Natural killer cell (primary cell): ENCODE measurements around the gene MEMO1. TPM values are rescaled to one million over a fixed set of nuclear protein-coding genes. Genes with fewer than 3 reads are reported as not detected.

Source experiments
- ATAC-seq, 3 donors: fragments of 150-1000 bp in 2 of 3; fragments of 200-7000 bp in 1 of 3; cut with Tn5 transposase; 1 replicate in 1 of 3; 2 replicates in 2 of 3; pipeline ENCODE4 v1.10.0; 2021; ENCODE audit warnings: mild to moderate bottlenecking in 2 of 3, moderate library complexity in 2 of 3
- DNase-seq, 2 donors: peaks; one replicate each; pipeline versions ENCODE4 v3.0.0 to v3.0.0-alpha.2; 2013 to 2021; ENCODE audit warnings: mixed read lengths in 1 of 2
- H3K27ac ChIP-seq: one replicate; pipeline ENCODE4 v1.5.1; 2013; ENCODE audit warnings: mild to moderate bottlenecking, low read length
- H3K27me3 ChIP-seq: one replicate; pipeline ENCODE4 v1.6.1; 2013; ENCODE audit warnings: low read length; ENCODE audit not compliant: control insufficient read depth, insufficient read depth
- H3K36me3 ChIP-seq: one replicate; pipeline ENCODE4 v1.6.1; 2013; ENCODE audit warnings: low read length; ENCODE audit not compliant: control insufficient read depth, insufficient read depth
- H3K4me1 ChIP-seq: one replicate; pipeline ENCODE4 v1.6.1; 2013; ENCODE audit warnings: low read length; ENCODE audit not compliant: control insufficient read depth, insufficient read depth
- H3K4me3 ChIP-seq: one replicate; pipeline ENCODE4 v1.5.1; 2013; ENCODE audit warnings: low read length
- H3K9me3 ChIP-seq: one replicate; pipeline ENCODE4 v1.6.1; 2013; ENCODE audit warnings: low read length; ENCODE audit not compliant: control insufficient read depth, insufficient read depth
- H3K27ac Mint-ChIP-seq, 2 donors: one replicate each; pipeline ENCODE4 v1.8.0; 2022; ENCODE audit warnings: mild to moderate bottlenecking in 2 of 2, mixed read lengths in 2 of 2, moderate library complexity in 1 of 2
- H3K27me3 Mint-ChIP-seq, 2 donors: one replicate each; pipeline ENCODE4 v1.8.0; 2022; ENCODE audit warnings: low read depth in 2 of 2, mixed read lengths in 2 of 2
- H3K36me3 Mint-ChIP-seq: one replicate; pipeline ENCODE4 v1.8.0; 2022; ENCODE audit warnings: mixed read lengths
- H3K4me1 Mint-ChIP-seq, 2 donors: one replicate each; pipeline ENCODE4 v1.8.0; 2022; ENCODE audit warnings: mixed read lengths in 2 of 2
- H3K4me3 Mint-ChIP-seq: one replicate; pipeline ENCODE4 v1.8.0; 2022; ENCODE audit warnings: mild to moderate bottlenecking, moderate library complexity, mixed read lengths
- H3K9me3 Mint-ChIP-seq, 2 donors: one replicate each; pipeline ENCODE4 v1.8.0; 2022; ENCODE audit warnings: mixed read lengths in 2 of 2
- WGBS: methylation state at CpG from one replicate; pipeline ENCODE4 v1.1.7; 2013; ENCODE audit warnings: missing lambda C conversion rate; ENCODE audit not compliant: insufficient coverage; 5-methylcytosine and 5-hydroxymethylcytosine counted together
- intact Hi-C: fragments of 100-400 bp; cut with micrococcal nuclease; formaldehyde crosslinking; loops from one replicate; pipeline ENCODE4 v1.14.2; 2022
- total RNA-seq, 4 donors: library from RNA; stranded (reverse); fragments of 120-200 nt in 1 of 4; gene quantifications; one replicate each; pipeline versions ENCODE4 v1.2.3 to v1.2.4, GENCODE V29; 2013 to 2022
- TF ChIP-seq, protein P1 (sequence below): fragments of 200-600 bp; IDR thresholded peaks from one replicate; pipeline ENCODE4 v1.8.0; 2022; ENCODE audit warnings: antibody characterized with exemption

MEMO1 gene
- total RNA-seq, 3 donors from 2014 or later (not counting 1 experiment from before 2014, with no cell fraction given), result 48.6 to 51.9 (median 51.7) TPM

DNA sequence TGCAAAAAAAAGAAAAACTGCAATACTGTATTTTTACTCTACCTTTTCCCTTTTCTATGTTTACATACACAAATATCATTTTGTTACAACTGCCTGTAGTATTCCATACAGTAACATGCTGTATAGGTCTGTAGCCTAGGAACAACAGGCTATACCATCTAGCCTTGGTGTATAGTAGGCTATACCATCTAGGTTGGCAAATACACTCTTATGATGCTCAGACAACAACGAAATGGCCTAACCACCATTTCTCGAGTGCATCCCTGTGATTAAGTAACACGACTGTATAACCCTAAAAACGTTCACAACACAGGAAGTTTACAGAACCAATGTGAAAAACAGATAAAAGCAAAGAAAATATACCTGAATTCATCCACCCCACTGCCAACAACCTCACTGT lies 64.0 kb downstream of the MEMO1 start:
- H3K36me3 Mint-ChIP-seq, result no peaks in the 10 kb centered on the region
- peaks cover 53 to 59% of the 10 kb centered on the region in 2 donors for H3K4me1 Mint-ChIP-seq
- ATAC-seq (peak in 2 of 3 donors; percentile 42 to 56), DNase-seq (no peak)
- intact Hi-C loops, result no loop called here
- Histone ChIP-seq H3K36me3 (peaks cover 9% of the 10 kb centered on the region), H3K27ac (no peak overlapping the region), H3K4me3 (no peak overlapping the region), H3K4me1 (peaks cover 4% of the 10 kb centered on the region), H3K9me3 (no peaks in the 10 kb centered on the region), H3K27me3 (no peaks in the 10 kb centered on the region)
- TF ChIP-seq, protein P1, sequence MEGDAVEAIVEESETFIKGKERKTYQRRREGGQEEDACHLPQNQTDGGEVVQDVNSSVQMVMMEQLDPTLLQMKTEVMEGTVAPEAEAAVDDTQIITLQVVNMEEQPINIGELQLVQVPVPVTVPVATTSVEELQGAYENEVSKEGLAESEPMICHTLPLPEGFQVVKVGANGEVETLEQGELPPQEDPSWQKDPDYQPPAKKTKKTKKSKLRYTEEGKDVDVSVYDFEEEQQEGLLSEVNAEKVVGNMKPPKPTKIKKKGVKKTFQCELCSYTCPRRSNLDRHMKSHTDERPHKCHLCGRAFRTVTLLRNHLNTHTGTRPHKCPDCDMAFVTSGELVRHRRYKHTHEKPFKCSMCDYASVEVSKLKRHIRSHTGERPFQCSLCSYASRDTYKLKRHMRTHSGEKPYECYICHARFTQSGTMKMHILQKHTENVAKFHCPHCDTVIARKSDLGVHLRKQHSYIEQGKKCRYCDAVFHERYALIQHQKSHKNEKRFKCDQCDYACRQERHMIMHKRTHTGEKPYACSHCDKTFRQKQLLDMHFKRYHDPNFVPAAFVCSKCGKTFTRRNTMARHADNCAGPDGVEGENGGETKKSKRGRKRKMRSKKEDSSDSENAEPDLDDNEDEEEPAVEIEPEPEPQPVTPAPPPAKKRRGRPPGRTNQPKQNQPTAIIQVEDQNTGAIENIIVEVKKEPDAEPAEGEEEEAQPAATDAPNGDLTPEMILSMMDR, result no peak
- no peaks in the 10 kb centered on the region for H3K27me3 Mint-ChIP-seq
- WGBS, result 36% methylated on average over 4 of the region's 4 CpGs
- H3K27ac Mint-ChIP-seq, result peak overlapping the region in 1 of 2 donors; percentile 17
- H3K9me3 Mint-ChIP-seq, result no peaks in the 10 kb centered on the region
- H3K4me3 Mint-ChIP-seq, result no peak overlapping the region

DNA sequence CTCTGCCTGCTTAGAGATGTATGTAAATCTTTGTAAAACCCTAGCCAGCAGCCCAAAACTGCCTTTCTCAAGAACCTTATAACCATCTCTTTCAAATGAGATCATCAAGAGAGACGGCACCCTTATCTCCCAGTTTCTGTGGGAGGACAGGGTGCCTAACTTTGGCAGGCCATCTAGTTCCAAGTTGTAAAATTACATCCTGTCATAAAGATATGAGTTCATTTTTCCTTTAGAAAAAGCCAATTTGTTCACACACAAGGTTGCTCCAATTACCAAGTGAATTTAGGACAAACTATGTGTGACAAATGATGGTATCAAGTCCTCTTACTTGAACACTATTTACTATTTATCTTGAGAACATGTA lies 65.3 kb downstream of the MEMO1 start:
- no peak overlapping the region for H3K27ac ChIP-seq
- Mint-ChIP-seq H3K4me3 (no peak overlapping the region), H3K27ac (peak overlapping the region in 1 of 2 donors; percentile 27), H3K36me3 (no peaks in the 10 kb centered on the region), H3K27me3 (no peaks in the 10 kb centered on the region), H3K4me1 (peaks cover 44 to 55% of the 10 kb centered on the region in 2 donors), H3K9me3 (no peaks in the 10 kb centered on the region)
- H3K9me3 ChIP-seq, result no peaks in the 10 kb centered on the region
- H3K4me3 ChIP-seq, result no peak overlapping the region
- ATAC-seq, result no peak
- TF ChIP-seq, protein P1, result no peak
- 85% methylated on average over 1 of the region's 1 CpG for WGBS
- H3K4me1 ChIP-seq, result peaks cover 4% of the 10 kb centered on the region
- no peaks in the 10 kb centered on the region for H3K27me3 ChIP-seq
- no peak for DNase-seq
- peaks cover 12% of the 10 kb centered on the region for H3K36me3 ChIP-seq
- intact Hi-C loops, result no loop called here

DNA sequence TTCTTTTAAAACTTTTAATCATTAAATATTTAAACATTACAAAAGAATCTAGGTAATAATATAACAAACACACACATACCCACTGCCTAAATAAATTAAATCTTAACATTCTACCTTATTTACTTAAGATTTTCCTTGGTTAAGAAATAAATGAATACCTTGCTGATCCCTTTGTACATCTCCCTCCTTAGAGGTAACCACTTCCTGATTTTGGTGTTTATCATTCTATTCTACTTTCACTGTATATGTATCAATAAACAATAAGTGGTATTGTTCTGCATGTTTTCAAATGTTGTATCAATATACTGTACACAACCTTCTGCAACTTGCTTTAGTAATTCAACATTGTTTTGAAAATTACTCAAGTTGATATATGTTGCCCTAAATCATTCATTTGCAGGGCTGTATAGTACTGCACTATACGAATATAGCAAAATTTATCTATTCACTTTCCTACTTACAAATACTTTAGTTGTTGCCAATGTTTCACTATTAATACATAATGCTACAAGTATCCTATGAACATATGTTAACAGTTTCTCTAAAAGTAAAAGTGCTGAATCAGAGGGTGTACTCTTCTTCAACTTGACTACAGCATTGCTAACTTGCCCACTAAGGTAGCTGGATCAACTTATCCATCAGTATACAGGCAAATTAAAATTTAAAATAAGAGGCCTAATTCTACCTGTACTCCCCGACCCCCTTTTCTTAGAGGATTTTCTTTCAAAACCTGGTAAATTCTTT lies 65.8 kb downstream of the MEMO1 start:
- no peaks in the 10 kb centered on the region for H3K9me3 Mint-ChIP-seq
- ATAC-seq (no peak), DNase-seq (no peak)
- H3K27ac Mint-ChIP-seq, result peak overlapping the region in 1 of 2 donors; percentile 27
- Histone ChIP-seq H3K4me1 (peaks cover 4% of the 10 kb centered on the region), H3K27ac (no peak overlapping the region), H3K36me3 (peaks cover 15% of the 10 kb centered on the region), H3K27me3 (no peaks in the 10 kb centered on the region), H3K9me3 (no peaks in the 10 kb centered on the region), H3K4me3 (no peak overlapping the region)
- intact Hi-C loops, result no loop called here
- TF ChIP-seq, protein P1, result no peak
- no CpG with 5 or more reads among the region's 2 CpGs for WGBS
- no peaks in the 10 kb centered on the region for H3K27me3 Mint-ChIP-seq
- no peaks in the 10 kb centered on the region for H3K36me3 Mint-ChIP-seq
- peaks cover 44 to 55% of the 10 kb centered on the region in 2 donors for H3K4me1 Mint-ChIP-seq
- no peak overlapping the region for H3K4me3 Mint-ChIP-seq
